C4-2B (cell line): Measurements from ENCODE around the gene SP5.

ENCODE experiments used
- CTCF ChIP-seq: fragments of 450-650 bp; conservative IDR thresholded peaks from 2 replicates; pipeline ENCODE4 v1.5.1; 2017; ENCODE audit warnings: mild to moderate bottlenecking
- ZFX ChIP-seq: fragments of 450-650 bp; IDR thresholded peaks from 2 replicates; pipeline ENCODE4 v1.6.1; 2017

DNA sequence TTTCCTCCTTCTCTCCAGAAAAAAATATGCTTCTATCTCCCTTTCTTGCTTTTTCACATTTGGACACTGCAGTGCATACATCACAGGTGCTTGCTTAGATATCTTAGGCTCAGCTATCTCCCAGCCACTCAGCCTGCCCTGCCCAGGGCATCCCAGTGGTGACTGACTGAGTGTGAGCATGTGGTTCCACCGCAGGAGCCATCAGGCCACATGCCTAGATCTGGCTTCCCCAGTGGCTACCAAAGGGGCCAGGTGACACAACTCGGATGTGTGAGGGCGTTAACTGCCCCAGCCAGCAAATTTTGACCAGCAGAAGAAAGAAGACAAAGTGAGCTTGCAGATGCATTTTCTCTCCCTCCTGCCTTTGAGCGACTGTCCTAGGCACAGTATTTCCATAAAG is 25.5 kb downstream of the SP5 start:
- no peak for TF ChIP-seq CTCF
- TF ChIP-seq ZFX, result no peak
